ENCODE measurements around the gene RUNX3.

The RUNX3 gene

GRCh38 chr1:24933468-24933867 is 3.4 kb upstream of the RUNX3 start:
- H3K4me3 ChIP-seq (ENCODE audit: insufficient read depth, low read length, poor library complexity, severe bottlenecking), result no peak overlapping the region
- no peaks in the 10 kb centered on the region for H3K36me3 ChIP-seq (ENCODE audit: low read length)
- H3K9me3 ChIP-seq (ENCODE audit: insufficient read depth, low read length), result no peaks in the 10 kb centered on the region
- no peak for TF ChIP-seq EZH2phosphoT487 (conservative IDR thresholded peaks at IDR 0.05; ENCODE audit: low read length)
- TF ChIP-seq, protein P1, sequence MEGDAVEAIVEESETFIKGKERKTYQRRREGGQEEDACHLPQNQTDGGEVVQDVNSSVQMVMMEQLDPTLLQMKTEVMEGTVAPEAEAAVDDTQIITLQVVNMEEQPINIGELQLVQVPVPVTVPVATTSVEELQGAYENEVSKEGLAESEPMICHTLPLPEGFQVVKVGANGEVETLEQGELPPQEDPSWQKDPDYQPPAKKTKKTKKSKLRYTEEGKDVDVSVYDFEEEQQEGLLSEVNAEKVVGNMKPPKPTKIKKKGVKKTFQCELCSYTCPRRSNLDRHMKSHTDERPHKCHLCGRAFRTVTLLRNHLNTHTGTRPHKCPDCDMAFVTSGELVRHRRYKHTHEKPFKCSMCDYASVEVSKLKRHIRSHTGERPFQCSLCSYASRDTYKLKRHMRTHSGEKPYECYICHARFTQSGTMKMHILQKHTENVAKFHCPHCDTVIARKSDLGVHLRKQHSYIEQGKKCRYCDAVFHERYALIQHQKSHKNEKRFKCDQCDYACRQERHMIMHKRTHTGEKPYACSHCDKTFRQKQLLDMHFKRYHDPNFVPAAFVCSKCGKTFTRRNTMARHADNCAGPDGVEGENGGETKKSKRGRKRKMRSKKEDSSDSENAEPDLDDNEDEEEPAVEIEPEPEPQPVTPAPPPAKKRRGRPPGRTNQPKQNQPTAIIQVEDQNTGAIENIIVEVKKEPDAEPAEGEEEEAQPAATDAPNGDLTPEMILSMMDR (IDR thresholded peaks at IDR 0.05; ENCODE audit: insufficient read depth, low read length, poor library complexity, severe bottlenecking), result no peak
- H3K79me2 ChIP-seq (ENCODE audit: insufficient read depth, low read length), result peaks cover 10% of the 10 kb centered on the region
- H3K27ac ChIP-seq (ENCODE audit: low read depth, low read length), result no peak overlapping the region
- H3F3A ChIP-seq (ENCODE audit: insufficient read depth), result no peaks in the 10 kb centered on the region
- no peak overlapping the region for H3K9ac ChIP-seq (ENCODE audit: low read length)
- no peaks in the 10 kb centered on the region for H3K27me3 ChIP-seq (ENCODE audit: low read length)
- H3K9me2 ChIP-seq (replicated peaks; ENCODE audit: insufficient read depth, low read length), result no peaks in the 10 kb centered on the region
- H3K4me2 ChIP-seq (ENCODE audit: low read depth, low read length, poor library complexity, severe bottlenecking), result no peak overlapping the region
- H4K20me1 ChIP-seq (ENCODE audit: low read depth, low read length), result no peaks in the 10 kb centered on the region
- H2AFZ ChIP-seq (ENCODE audit: low read depth, low read length, severe bottlenecking), result no peak overlapping the region

DNA sequence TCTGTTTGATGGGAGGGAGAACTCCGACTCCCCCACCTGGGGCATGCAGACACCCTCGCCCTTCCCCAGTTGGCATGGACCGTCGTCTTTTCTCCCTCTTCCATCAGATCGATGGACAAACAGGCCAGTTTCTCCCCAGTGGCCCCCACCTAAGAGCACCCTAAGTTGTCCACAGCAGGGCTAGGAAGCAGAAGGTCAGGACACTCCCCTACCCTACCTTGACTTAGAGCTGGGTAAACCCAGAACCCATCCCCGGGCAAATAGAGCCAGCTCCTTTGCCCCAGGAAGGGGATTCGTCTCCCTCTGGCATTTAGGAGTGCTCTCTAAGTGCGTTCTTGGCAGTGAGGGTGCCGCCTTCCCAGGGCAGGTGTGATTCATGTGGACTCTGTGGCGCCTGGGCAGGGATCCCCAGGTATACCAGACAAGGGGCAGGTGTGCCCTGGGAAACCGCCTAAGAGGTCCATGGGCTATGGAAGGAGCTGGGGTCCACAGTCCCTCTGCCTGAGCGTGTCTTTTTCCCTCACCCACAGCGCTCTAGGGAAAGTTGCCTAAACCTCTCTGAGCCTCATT is 2.7 kb upstream of the RUNX3 start:
- Histone ChIP-seq H3F3A (ENCODE audit: insufficient read depth) (no peaks in the 10 kb centered on the region), H3K9me2 (replicated peaks; ENCODE audit: insufficient read depth, low read length) (no peaks in the 10 kb centered on the region), H4K20me1 (ENCODE audit: low read depth, low read length) (no peaks in the 10 kb centered on the region), H3K9me3 (ENCODE audit: insufficient read depth, low read length) (no peaks in the 10 kb centered on the region), H2AFZ (ENCODE audit: low read depth, low read length, severe bottlenecking) (no peak overlapping the region), H3K79me2 (ENCODE audit: insufficient read depth, low read length) (peaks cover 17% of the 10 kb centered on the region), H3K4me3 (ENCODE audit: insufficient read depth, low read length, poor library complexity, severe bottlenecking) (no peak overlapping the region), H3K4me2 (ENCODE audit: low read depth, low read length, poor library complexity, severe bottlenecking) (no peak overlapping the region), H3K27me3 (ENCODE audit: low read length) (no peaks in the 10 kb centered on the region), H3K9ac (ENCODE audit: low read length) (no peak overlapping the region), H3K36me3 (ENCODE audit: low read length) (no peaks in the 10 kb centered on the region), H3K27ac (ENCODE audit: low read depth, low read length) (no peak overlapping the region)
- no peak for TF ChIP-seq EZH2phosphoT487 (conservative IDR thresholded peaks at IDR 0.05; ENCODE audit: low read length)
- TF ChIP-seq, protein P1 (IDR thresholded peaks at IDR 0.05; ENCODE audit: insufficient read depth, low read length, poor library complexity, severe bottlenecking), result no peak

GRCh38 chr1:24932284-24932683 is 2.2 kb upstream of the RUNX3 start:
- Histone ChIP-seq H3K9ac (ENCODE audit: low read length) (no peak overlapping the region), H3K27me3 (ENCODE audit: low read length) (no peaks in the 10 kb centered on the region), H3F3A (ENCODE audit: insufficient read depth) (no peaks in the 10 kb centered on the region), H3K36me3 (ENCODE audit: low read length) (no peaks in the 10 kb centered on the region), H3K9me2 (replicated peaks; ENCODE audit: insufficient read depth, low read length) (no peaks in the 10 kb centered on the region), H4K20me1 (ENCODE audit: low read depth, low read length) (no peaks in the 10 kb centered on the region), H3K4me3 (ENCODE audit: insufficient read depth, low read length, poor library complexity, severe bottlenecking) (no peak overlapping the region), H3K27ac (ENCODE audit: low read depth, low read length) (no peak overlapping the region), H3K4me2 (ENCODE audit: low read depth, low read length, poor library complexity, severe bottlenecking) (no peak overlapping the region), H3K79me2 (ENCODE audit: insufficient read depth, low read length) (peaks cover 22% of the 10 kb centered on the region), H2AFZ (ENCODE audit: low read depth, low read length, severe bottlenecking) (no peak overlapping the region), H3K9me3 (ENCODE audit: insufficient read depth, low read length) (no peaks in the 10 kb centered on the region)
- TF ChIP-seq EZH2phosphoT487 (conservative IDR thresholded peaks at IDR 0.05; ENCODE audit: low read length), result no peak
- TF ChIP-seq, protein P1 (IDR thresholded peaks at IDR 0.05; ENCODE audit: insufficient read depth, low read length, poor library complexity, severe bottlenecking), result no peak
